Body of pancreas (tissue), 4 donors: ENCODE results near the gene KMT2C. TPM values are rescaled to one million over a fixed set of nuclear protein-coding genes. Genes with fewer than 3 reads are reported as not detected.
"Not testable (repeated sequence)": the region's sequence is repeated elsewhere in the genome, so short reads cannot be mapped to it uniquely, and the experiment has no call there.

Experiments used
- ATAC-seq: fragments of 150-250 bp; one replicate; pipeline ENCODE4 v1.9.1; 2016
- DNase-seq, 4 donors: peaks; one replicate each; pipeline ENCODE4 v3.0.0-alpha.2; 2019
- H3K27ac ChIP-seq, 4 donors: fragments of 200-600 bp; sonication (generic); 1 replicate in 3 of 4; 2 replicates in 1 of 4; pipeline versions ENCODE4 v1.5.1 to v1.6.1; 2016 to 2019; ENCODE audit warnings: mild to moderate bottlenecking in 1 of 4, mixed read lengths in 1 of 4, moderate library complexity in 1 of 4
- H3K27me3 ChIP-seq, 2 donors: fragments of 200-600 bp; sonication (generic); one replicate each; pipeline ENCODE4 v1.6.0; 2016; ENCODE audit warnings: mild to moderate bottlenecking in 1 of 2
- H3K36me3 ChIP-seq, 2 donors: fragments of 200-600 bp; sonication (generic); replicated peaks in 1 of 2; 2 replicates each; pipeline ENCODE4 v1.5.1; 2016; ENCODE audit warnings: low read depth in 2 of 2; ENCODE audit not compliant: insufficient read depth in 1 of 2
- H3K4me1 ChIP-seq: fragments of 200-600 bp; sonication (generic); one replicate; pipeline ENCODE4 v1.6.0; 2016
- H3K4me3 ChIP-seq, 2 donors: fragments of 200-600 bp; sonication (generic); 1 replicate in 1 of 2; 2 replicates in 1 of 2; pipeline ENCODE4 v1.5.1; 2016 to 2019
- H3K9me3 ChIP-seq, 3 donors: fragments of 200-600 bp; sonication (generic); 1 replicate in 2 of 3; 2 replicates in 1 of 3; pipeline ENCODE4 v1.5.1; 2016
- CTCF ChIP-seq, 7 experiments: fragments of 450-650 bp in 4 of 7; fragments of 200-600 bp in 3 of 7; sonication (generic) in 3 of 7; IDR thresholded peaks; one replicate each; pipeline ENCODE4 v1.5.1; 2016 to 2019; ENCODE audit warnings: antibody characterized with exemption in 7 of 7
- POLR2A ChIP-seq, 3 donors: fragments of 450-650 bp; IDR thresholded peaks; one replicate each; pipeline ENCODE4 v1.6.1; 2016; ENCODE audit warnings: antibody characterized with exemption in 3 of 3, mild to moderate bottlenecking in 2 of 3
- WGBS, 2 donors: methylation state at CpG; one replicate each; pipeline ENCODE4 v1.1.5; 2017; 5-methylcytosine and 5-hydroxymethylcytosine counted together
- intact Hi-C: fragments of 100-400 bp; cut with DNase I; formaldehyde crosslinking; loops from one replicate; pipeline ENCODE4 v1.15.1; 2023
- total RNA-seq, 2 donors: library from RNA; depleted of rRNA; stranded (reverse); fragments of >200 nt; gene quantifications; one replicate each; pipeline ENCODE4 v1.1.0, GENCODE V29; 2016

Gene KMT2C
- total RNA-seq, 2 donors from 2014 or later = 58.9 to 71.5 TPM

DNA sequence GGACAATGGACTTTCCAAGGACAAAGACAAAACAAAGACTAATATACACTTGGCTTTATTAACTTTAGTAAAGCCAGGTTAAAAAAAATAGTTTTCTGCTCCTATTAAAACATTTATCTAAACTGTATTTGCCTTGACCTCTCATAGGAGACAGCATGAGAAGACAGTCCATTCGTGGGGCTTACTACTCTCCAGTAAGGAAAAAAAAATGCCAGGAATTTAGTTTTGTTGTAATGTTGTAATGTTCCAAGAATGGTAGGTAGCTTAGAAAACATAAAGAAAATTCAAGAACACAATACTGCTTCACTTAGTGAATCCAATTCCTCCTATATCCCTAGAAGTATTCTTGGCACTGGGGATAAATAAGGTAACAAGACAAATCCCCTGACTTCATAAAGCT is 81.7 kb downstream of the KMT2C start:
- no peaks in the 10 kb centered on the region for H3K9me3 ChIP-seq
- no peak overlapping the region for H3K27ac ChIP-seq
- intact Hi-C loops = no loop called here
- H3K36me3 ChIP-seq = peaks cover 0 to under 1% of the 10 kb centered on the region in 2 donors
- no peak overlapping the region for H3K4me3 ChIP-seq
- no peak for DNase-seq
- no peaks in the 10 kb centered on the region for H3K27me3 ChIP-seq
- H3K4me1 ChIP-seq = peaks cover 6% of the 10 kb centered on the region
- ATAC-seq = no peak
- TF ChIP-seq POLR2A (IDR thresholded peaks at IDR 0.05) (no peak), CTCF (IDR thresholded peaks at IDR 0.05) (no peak)
- 26 to 44% methylated on average over 1 of the region's 1 CpG for WGBS, 2 donors

- H3K27ac ChIP-seq, H3K4me1 ChIP-seq, H3K36me3 ChIP-seq, intact Hi-C loops, H3K9me3 ChIP-seq, DNase-seq, H3K27me3 ChIP-seq, ATAC-seq, H3K4me3 ChIP-seq: not testable (repeated sequence)
- WGBS, 2 donors = 96 to 97% methylated on average over 5 of the region's 5 CpGs
Measured at GRCh38 chr7:152353281-152353680, 82.5 kb downstream of the KMT2C start.

DNA sequence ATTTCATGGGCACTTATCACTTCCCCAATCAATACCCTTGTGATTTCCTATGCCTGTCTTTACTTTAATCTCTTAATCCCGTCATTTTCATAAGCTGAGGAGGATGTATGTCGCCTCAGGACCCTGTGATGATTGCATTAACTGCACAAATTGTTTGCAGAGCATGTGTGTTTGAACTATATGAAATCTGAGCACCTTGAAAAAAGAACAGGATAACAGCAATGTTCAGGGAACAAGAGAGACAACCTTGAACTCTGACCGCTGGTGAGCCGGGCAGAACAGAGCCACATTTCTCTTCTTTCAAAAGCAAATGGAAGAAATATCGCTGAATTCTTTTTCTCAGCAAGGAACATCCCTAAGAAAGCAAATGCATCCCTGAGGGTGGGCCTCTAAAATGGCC is 84.1 kb downstream of the KMT2C start:
- ATAC-seq, H3K36me3 ChIP-seq, H3K9me3 ChIP-seq, H3K4me3 ChIP-seq, intact Hi-C loops, H3K27ac ChIP-seq, H3K27me3 ChIP-seq, DNase-seq, H3K4me1 ChIP-seq: not testable (repeated sequence)
- 87 to 96% methylated on average over 5 of the region's 5 CpGs for WGBS, 2 donors

DNA sequence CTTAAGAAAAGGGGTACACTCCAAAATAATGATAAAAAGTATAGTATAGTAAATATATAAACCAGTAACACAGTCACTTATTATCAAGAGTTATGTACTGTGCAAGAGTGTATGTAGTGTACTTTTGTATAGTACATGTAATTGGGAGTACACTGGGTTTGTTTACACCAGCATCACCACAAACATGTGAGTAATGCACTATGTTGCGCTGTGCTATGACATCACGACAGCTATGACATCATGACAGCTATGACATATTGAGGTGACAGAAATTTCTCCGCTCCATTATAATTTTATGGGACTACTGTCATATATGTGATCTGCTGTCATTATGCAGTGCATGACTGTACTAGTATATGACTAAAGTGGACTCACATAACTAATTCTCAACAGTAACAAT is 84.6 kb downstream of the KMT2C start:
- no peak for DNase-seq
- H3K4me1 ChIP-seq = no peaks in the 10 kb centered on the region
- H3K27me3 ChIP-seq = no peaks in the 10 kb centered on the region
- WGBS, 2 donors = 96 to 97% methylated on average over 3 of the region's 3 CpGs
- no peak overlapping the region for H3K27ac ChIP-seq
- peaks cover 0 to 2% of the 10 kb centered on the region in 2 donors for H3K36me3 ChIP-seq
- TF ChIP-seq CTCF (IDR thresholded peaks at IDR 0.05) (no peak), POLR2A (IDR thresholded peaks at IDR 0.05) (no peak)
- no peaks in the 10 kb centered on the region for H3K9me3 ChIP-seq
- no peak for ATAC-seq
- no peak overlapping the region for H3K4me3 ChIP-seq
- intact Hi-C loops = no loop called here

GRCh38 chr7:152347888-152348287 is 87.9 kb downstream of the KMT2C start:
- H3K4me3 ChIP-seq = no peak overlapping the region
- ATAC-seq (no peak), DNase-seq (no peak)
- WGBS, 2 donors = 95 to 100% methylated on average over 2 of the region's 2 CpGs
- H3K27me3 ChIP-seq = no peaks in the 10 kb centered on the region
- no peak overlapping the region for H3K27ac ChIP-seq
- H3K4me1 ChIP-seq = no peaks in the 10 kb centered on the region
- TF ChIP-seq CTCF (IDR thresholded peaks at IDR 0.05) = no peak
- no peak for TF ChIP-seq POLR2A (IDR thresholded peaks at IDR 0.05)
- intact Hi-C loops = no loop called here
- H3K9me3 ChIP-seq = no peaks in the 10 kb centered on the region
- H3K36me3 ChIP-seq = peaks cover 0 to 2% of the 10 kb centered on the region in 2 donors

GRCh38 chr7:152344253-152344652 is 91.5 kb downstream of the KMT2C start:
- H3K27me3 ChIP-seq = no peaks in the 10 kb centered on the region
- H3K27ac ChIP-seq = no peak overlapping the region
- no peak overlapping the region for H3K4me3 ChIP-seq
- intact Hi-C loops = no loop called here
- peaks cover 0 to 2% of the 10 kb centered on the region in 2 donors for H3K36me3 ChIP-seq
- DNase-seq (no peak), ATAC-seq (no peak)
- no peaks in the 10 kb centered on the region for H3K9me3 ChIP-seq
- WGBS, 2 donors = 90 to 100% methylated on average over 2 of the region's 2 CpGs
- peaks cover 9% of the 10 kb centered on the region for H3K4me1 ChIP-seq
- no peak for TF ChIP-seq CTCF (IDR thresholded peaks at IDR 0.05)
- no peak for TF ChIP-seq POLR2A (IDR thresholded peaks at IDR 0.05)
